GM21447 (cell line): ENCODE results near the gene AFAP1.

Experiments
- ATAC-seq: cut with Tn5 transposase; IDR thresholded peaks from one replicate; pipeline ENCODE4 v1.9.1; 2021; ENCODE audit not compliant: unreplicated experiment

Gene AFAP1

GRCh38 chr4:7823416-7823824 lies 116.2 kb downstream of the AFAP1 start:
- ATAC-seq: no peak

DNA sequence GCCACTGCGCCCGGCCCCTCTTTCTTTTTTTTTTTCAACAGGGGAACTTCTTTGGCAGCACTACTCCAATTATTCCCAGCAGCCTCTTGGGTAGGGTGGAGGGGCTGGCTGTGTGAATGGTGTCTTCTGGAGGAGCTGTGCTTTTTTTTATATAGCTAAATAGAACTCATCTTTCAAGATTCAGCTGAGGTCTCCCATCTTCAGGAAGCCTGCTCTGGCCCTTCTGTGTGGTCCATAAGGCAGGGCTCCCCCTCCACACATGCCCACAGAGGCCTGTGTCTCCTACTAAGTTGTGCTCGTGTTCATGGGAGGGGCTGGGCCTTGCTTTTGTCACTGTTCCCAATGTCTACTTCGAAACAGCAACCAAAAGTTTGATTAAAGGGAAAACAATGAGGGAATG lies 116.8 kb downstream of the AFAP1 start:
- no peak for ATAC-seq

GRCh38 chr4:7822137-7822505 lies 117.5 kb downstream of the AFAP1 start:
- no peak for ATAC-seq

- ATAC-seq: no peak
Observed at GRCh38 chr4:7821245-7822136, 118.2 kb downstream of the AFAP1 start.

DNA sequence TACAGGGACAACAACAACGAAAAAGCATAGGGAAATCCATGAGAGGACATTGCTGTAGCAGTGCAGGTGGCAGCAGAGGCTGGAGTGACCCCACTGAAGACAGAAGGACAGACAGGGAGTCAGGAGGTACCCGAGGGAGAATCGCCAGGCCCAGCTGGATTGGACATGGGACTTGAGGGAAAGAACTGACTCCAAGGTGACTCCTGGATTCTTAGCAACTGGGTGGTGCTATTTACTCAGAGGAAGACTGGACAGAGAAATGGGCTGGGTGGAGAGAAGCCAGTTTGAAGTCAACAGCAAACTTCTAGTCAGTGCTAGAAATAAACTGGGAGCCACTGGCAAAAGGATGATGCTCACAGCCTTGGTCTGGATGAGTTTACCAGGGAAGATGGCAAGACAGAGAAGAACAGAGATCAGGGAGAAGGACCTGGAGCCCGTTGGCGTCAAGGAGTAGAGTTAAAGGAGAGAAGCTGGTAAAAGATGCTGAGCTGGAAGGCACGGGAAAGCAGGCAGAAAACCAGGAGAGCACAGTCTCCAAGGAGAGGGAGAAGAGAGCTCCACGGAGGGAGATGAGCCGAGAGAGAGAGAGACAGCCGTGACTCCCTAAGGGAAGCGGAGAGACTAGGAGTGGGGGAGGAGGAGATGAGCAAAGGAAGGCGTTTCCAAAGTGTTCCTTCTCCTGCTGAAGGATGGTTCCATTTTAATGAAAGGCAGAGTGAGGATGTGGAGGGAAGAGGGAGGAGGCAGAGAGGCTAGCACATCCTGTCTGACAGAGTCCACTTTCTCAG lies 119.4 kb downstream of the AFAP1 start:
- no peak for ATAC-seq

DNA sequence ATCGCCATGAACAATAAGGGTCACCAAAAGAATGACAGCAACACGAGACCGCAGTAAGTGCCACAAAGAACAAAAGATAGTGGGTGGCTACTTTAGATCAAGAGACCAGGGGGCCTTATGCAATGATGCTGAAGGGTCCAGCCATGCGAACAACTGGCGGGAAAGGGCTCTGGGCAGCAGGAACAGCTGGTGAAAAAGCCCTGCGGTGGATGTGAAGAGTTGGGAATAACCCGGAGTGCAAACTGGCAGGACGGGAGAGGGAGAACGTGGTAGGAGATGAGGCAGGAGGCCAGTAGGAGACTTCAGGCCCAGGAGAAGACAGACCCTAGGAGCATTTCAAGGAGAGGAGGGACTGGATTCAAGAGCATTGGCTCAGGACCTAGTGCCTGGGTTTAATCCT lies 120.2 kb downstream of the AFAP1 start:
- no peak for ATAC-seq

- no peak for ATAC-seq
Observed at GRCh38 chr4:7818399-7818911, 121.2 kb downstream of the AFAP1 start.

GRCh38 chr4:7817877-7818398 lies 121.7 kb downstream of the AFAP1 start:
- no peak for ATAC-seq

DNA sequence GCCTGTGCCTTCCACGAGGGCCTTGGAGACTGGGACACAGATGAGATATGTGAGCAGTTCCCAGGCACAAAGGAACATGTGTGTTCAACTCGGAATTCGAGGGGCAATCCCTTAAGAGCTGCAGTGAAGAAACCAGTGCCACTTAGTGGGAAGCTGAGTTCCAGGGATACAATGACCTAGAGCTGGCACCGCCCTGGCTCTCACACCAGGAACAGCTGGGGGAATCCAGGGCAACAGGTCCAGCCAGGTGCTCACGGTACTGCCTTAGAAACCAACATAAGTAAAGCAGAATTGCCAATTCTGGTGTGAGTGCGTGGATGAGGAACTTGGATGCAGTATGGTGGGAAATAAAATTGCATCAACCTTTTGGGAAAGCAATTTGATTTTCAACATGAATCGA lies 122.9 kb downstream of the AFAP1 start:
- ATAC-seq: no peak

DNA sequence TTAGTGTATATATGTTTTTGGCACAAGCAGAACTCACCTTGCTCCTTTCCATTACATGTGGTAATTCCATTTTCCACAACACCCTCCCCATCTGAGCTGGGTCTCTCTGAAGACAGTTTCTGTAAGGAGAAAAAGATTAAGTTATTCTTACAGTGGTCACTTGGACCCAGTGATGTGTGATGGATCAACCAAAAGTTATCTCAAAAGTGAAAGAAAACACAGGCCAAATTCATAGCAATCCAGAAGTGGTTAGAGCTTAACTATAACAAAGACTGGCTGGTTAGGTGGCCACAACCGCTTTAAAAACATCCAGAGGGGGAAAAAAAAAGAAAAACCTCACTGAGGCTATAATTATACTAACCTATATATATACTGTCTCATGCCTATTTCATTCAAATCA lies 123.7 kb downstream of the AFAP1 start:
- ATAC-seq: no peak

- ATAC-seq: no peak
Observed at GRCh38 chr4:7815562-7815961, 124.1 kb downstream of the AFAP1 start.

GRCh38 chr4:7814451-7814850 lies 125.2 kb downstream of the AFAP1 start:
- no peak for ATAC-seq

- no peak for ATAC-seq
Observed at GRCh38 chr4:7813674-7814073, 126.0 kb downstream of the AFAP1 start.

DNA sequence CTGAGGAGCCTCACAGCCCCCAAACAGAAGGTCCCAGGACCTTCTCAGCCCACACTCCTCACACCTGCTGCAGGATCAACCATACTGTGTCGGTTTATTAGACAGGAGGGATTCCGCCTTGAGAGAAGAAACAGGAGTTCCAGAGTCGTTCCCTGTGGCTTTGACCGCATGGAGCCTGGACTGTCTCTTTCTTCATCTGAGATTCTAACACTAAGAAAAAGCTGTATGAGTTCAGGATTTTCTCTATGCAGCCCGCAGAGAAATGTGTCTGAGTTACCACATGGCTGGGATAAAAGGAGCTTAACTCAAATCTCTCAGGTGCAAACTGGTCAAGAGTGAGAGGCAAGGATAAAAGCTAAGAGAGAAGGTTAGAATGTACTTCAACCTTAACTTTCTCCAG lies 126.7 kb downstream of the AFAP1 start:
- no peak for ATAC-seq

DNA sequence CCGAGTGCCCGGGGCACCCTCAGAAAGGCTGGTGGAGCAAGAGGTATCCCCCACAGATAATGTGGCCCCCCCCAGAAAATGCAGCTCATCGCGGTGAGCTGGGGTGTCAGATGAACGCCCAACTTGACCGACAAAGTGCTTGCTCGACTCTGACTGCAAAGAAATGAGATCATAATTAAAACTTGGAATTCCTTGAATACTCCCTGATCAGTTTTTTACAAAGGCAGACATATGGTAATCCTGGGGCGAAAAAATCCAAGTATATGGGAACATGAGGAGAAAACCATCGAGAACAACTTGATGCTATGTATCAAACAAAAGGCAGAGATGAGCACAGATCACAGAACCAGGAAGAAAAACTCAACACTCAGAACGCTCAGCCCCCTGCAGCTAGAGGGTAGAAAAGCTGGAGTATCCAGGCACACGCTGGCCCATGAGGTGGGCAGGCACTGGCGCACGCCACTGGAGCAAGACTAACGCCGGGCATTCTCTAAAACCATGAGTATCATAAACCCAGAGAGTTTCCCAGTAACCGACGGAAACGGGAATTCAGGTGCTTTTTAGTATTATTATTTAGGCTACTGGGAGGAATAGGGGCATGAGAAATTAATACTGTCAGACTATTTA lies 127.3 kb downstream of the AFAP1 start:
- no peak for ATAC-seq

GRCh38 chr4:7811536-7812191 lies 128.0 kb downstream of the AFAP1 start:
- no peak for ATAC-seq

GRCh38 chr4:7810783-7811535 lies 128.7 kb downstream of the AFAP1 start:
- ATAC-seq: no peak

GRCh38 chr4:7808752-7809151 lies 130.9 kb downstream of the AFAP1 start:
- no peak for ATAC-seq

DNA sequence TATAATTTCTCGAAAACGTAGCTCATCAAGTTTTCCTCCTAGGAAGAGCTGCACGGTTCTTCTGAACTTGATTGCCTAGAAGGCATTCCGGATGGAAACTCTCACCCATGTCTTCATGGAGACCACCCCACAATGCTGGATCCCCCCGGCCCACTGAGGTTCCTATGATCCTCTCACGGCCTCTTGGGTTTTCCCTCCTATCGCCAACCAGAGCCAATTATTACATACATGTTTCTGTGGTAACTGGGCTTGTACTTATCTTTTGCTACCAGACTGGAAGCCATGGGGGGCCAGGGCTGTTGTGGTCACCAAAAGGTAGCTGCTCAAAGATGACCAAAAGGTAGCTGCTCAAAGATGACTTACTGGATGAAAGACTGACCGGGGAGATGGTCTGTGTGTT lies 131.5 kb downstream of the AFAP1 start:
- no peak for ATAC-seq

- ATAC-seq: no peak
Observed at GRCh38 chr4:7807351-7807921, 132.2 kb downstream of the AFAP1 start.
